HepG2 (cell line): Measurements from ENCODE around the gene UBE2C. TPM values are rescaled to one million over a fixed set of nuclear protein-coding genes. Genes with fewer than 3 reads are reported as not detected.

ENCODE experiments used
- ATAC-seq: fragments of 200-7000 bp; cut with Tn5 transposase; 3 replicates; pipeline ENCODE4 v1.9.1; 2020; ENCODE audit warnings: mild to moderate bottlenecking, moderate library complexity
- BruUV-seq: library from RNA; stranded (reverse); fragments of 400-500 nt; replicated peaks from 2 replicates; lab custom pipeline; 2021; lab: Mats Ljungman, UMichigan
- CTCF ChIA-PET: fragments of 300-600 bp; formaldehyde crosslinking; extraction: SDS; loops from one replicate; lab custom pipeline; 2021; ENCODE audit warnings: low total read pairs, inconsistent platforms, low intra/inter-chr PET ratio; lab: Yijun Ruan, JAX
- POLR2A ChIA-PET: fragments of 350-600 bp; sonication (Branson Sonifier 250); formaldehyde crosslinking; loops from one replicate; lab custom pipeline; 2020; ENCODE audit warnings: antibody characterized with exemption, inconsistent platforms; lab: Yijun Ruan, JAX
- DNase-seq: peaks from one replicate; pipeline ENCODE4 v3.0.0-alpha.2; 2015; ENCODE audit warnings: low spot score
- FAIRE-seq: peaks from 3 replicates; lab custom pipeline; 2011; peaks lifted over from hg19 to GRCh38; lab: Jason Lieb, UNC
- H2AFZ ChIP-seq: one replicate; pipeline ENCODE4 v1.6.1; 2011; ENCODE audit warnings: low read length, inconsistent platforms
- H3K27ac ChIP-seq: fragments of 300-600 bp; 3 replicates; pipeline ENCODE4 v1.8.0; 2011; ENCODE audit warnings: mixed run types, mild to moderate bottlenecking, mixed read lengths, low read length, inconsistent platforms; ENCODE audit not compliant: insufficient read depth; ENCODE audit errors: extremely low read length
- H3K27me3 ChIP-seq, 2 experiments: fragments of 200-600 bp in 1 of 2; 2 replicates in 1 of 2; 3 replicates in 1 of 2; pipeline versions ENCODE4 v1.6.0 to v1.8.0; 2011; ENCODE audit warnings: low read length in 2 of 2, mild to moderate bottlenecking in 2 of 2, moderate library complexity in 2 of 2, inconsistent platforms in 1 of 2; ENCODE audit not compliant: insufficient read depth in 2 of 2, control insufficient read depth in 1 of 2
- H3K36me3 ChIP-seq, 2 experiments: fragments of 200-600 bp in 1 of 2; replicated peaks in 1 of 2; 2 replicates in 1 of 2; 3 replicates in 1 of 2; pipeline versions ENCODE4 v1.5.1 to v1.8.0; 2011; ENCODE audit warnings: low read length in 2 of 2, inconsistent platforms in 1 of 2; ENCODE audit not compliant: insufficient read depth in 2 of 2, control insufficient read depth in 1 of 2
- H3K4me1 ChIP-seq: 2 replicates; pipeline ENCODE4 v1.5.1; 2012; ENCODE audit warnings: low read length, inconsistent platforms; ENCODE audit not compliant: insufficient read depth
- H3K4me2 ChIP-seq: 2 replicates; pipeline ENCODE4 v1.6.0; 2011; ENCODE audit warnings: low read depth, low read length, inconsistent platforms
- H3K4me3 ChIP-seq, 3 experiments: fragments of 200-600 bp in 1 of 3; sonication (generic), shearing (Covaris generic) in 1 of 3; replicated peaks in 1 of 3; 2 replicates each; pipeline ENCODE4 v1.5.1; 2011 to 2016; ENCODE audit warnings: low read length in 3 of 3, inconsistent platforms in 2 of 3, low read depth in 2 of 3, mild to moderate bottlenecking in 2 of 3, control low read depth in 1 of 3, mixed read lengths in 1 of 3; ENCODE audit not compliant: insufficient read depth in 1 of 3
- H3K79me2 ChIP-seq: one replicate; pipeline ENCODE4 v1.6.1; 2011; ENCODE audit warnings: low read length, inconsistent platforms; ENCODE audit not compliant: insufficient read depth
- H3K9ac ChIP-seq: 2 replicates; pipeline ENCODE4 v1.6.0; 2011; ENCODE audit warnings: mild to moderate bottlenecking, low read depth, low read length, inconsistent platforms; ENCODE audit not compliant: insufficient read depth
- H3K9me3 ChIP-seq: 2 replicates; pipeline ENCODE4 v1.5.1; 2012; ENCODE audit warnings: mild to moderate bottlenecking, low read length
- H4K20me1 ChIP-seq: 2 replicates; pipeline ENCODE4 v1.6.0; 2011; ENCODE audit warnings: inconsistent platforms, mild to moderate bottlenecking, low read length, moderate library complexity; ENCODE audit not compliant: insufficient read depth
- KDM5B ChIP-seq: sonication (generic); formaldehyde crosslinking; IDR thresholded peaks from 2 replicates; pipeline ENCODE4 v1.4.0; 2020; ENCODE audit warnings: missing genetic modification reagents, mild to moderate bottlenecking, borderline replicate concordance
- KMT2A ChIP-seq: sonication (generic); formaldehyde crosslinking; IDR thresholded peaks from 2 replicates; pipeline ENCODE4 v1.4.0; 2020; ENCODE audit warnings: missing genetic modification reagents
- SRY ChIP-seq: sonication (generic); formaldehyde crosslinking; IDR thresholded peaks from 2 replicates; pipeline ENCODE4 v1.8.0; 2022; ENCODE audit warnings: mild to moderate bottlenecking, missing genetic modification reagents
- TEAD3 ChIP-seq: optimal IDR thresholded peaks from 2 replicates; pipeline ENCODE3; 2016; ENCODE audit warnings: borderline replicate concordance
- ZFP37 ChIP-seq: sonication (generic); formaldehyde crosslinking; IDR thresholded peaks from 2 replicates; pipeline ENCODE4 v1.4.0; 2020; ENCODE audit warnings: missing genetic modification reagents, borderline replicate concordance
- ZNF782 ChIP-seq: sonication (generic); formaldehyde crosslinking; IDR thresholded peaks from 2 replicates; pipeline ENCODE4 v1.4.0; 2020; ENCODE audit warnings: missing genetic modification reagents, mild to moderate bottlenecking, borderline replicate concordance
- WGBS: methylation state at CpG from one replicate; pipeline ENCODE4 v1.1.6; 2017; ENCODE audit warnings: low lambda C conversion rate; 5-methylcytosine and 5-hydroxymethylcytosine counted together
- in situ Hi-C: cut with HindIII; loops from 2 replicates; pipeline ENCODE4 v1.10.0; 2017; ENCODE audit warnings: low pct_unique_long_range_greater_than_20kb; ENCODE audit not compliant: extremely low pct_ligation_motif_present
- intact Hi-C: fragments of 100-400 bp; cut with micrococcal nuclease; formaldehyde crosslinking; loops from one replicate; pipeline ENCODE4 v1.10.0; 2022; ENCODE audit not compliant: unreplicated experiment
- polyA plus RNA-seq, 8 experiments: library from polyadenylated mRNA; depleted of rRNA in 3 of 8; stranded (reverse) in 7 of 8; unstranded in 1 of 8; fragments of >200 nt; fragmentation: Illumina TruSeq in 4 of 8; extraction: Trizol in 4 of 8; gene quantifications; 2 replicates each; pipeline versions ENCODE4 v1.2.1 to v1.2.3, GENCODE V29; 2011 to 2016; ENCODE audit warnings: low read depth in 4 of 8, missing spikeins in 1 of 8, mixed read lengths in 1 of 8; ENCODE audit not compliant: insufficient read depth in 1 of 8
- total RNA-seq, 5 experiments: library from RNA; depleted of rRNA; stranded (reverse); fragments of >200 nt; fragmentation: Illumina TruSeq; extraction: Trizol; gene quantifications; 2 replicates each; pipeline ENCODE4 v1.2.3, GENCODE V29; 2016; ENCODE audit warnings: low read depth in 1 of 5
- TF ChIP-seq, protein P1 (sequence below): IDR thresholded peaks from 2 replicates; pipeline ENCODE4 v1.6.1; 2016

Gene UBE2C
- total and polyA plus RNA-seq, 2 of the 13 experiments (the other 11 are each of a cell fraction or from before 2014, with no cell fraction given): 100 to 123 TPM

DNA sequence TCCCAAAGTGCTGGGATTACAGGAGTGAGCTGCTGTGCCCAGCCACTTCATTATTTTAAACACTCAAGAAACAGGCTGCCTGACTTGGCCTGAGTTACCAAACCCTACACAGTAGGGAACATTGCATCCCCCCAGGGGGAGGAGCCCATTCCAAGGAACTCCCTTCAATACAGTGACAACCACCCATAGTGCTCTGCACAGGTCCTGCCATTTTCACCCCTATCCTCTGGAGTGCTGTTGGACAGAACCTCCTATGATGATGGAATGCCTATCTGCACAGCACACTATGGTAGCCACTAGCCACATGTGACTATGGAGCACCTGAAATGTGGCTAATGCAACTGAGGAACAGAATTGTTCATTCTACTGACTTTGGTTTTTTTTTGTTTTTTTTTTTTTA lies 33.0 kb downstream of the UBE2C start:
- ChIA-PET POLR2A (interaction anchor here (1.6 kb wide), 1 partner anchor 12 kb away, joined by 5 read pairs; the partner anchor contains the start of gene SNX21), CTCF (no interaction called here)
- Histone ChIP-seq H3K79me2 (no peaks in the 10 kb centered on the region), H4K20me1 (no peaks in the 10 kb centered on the region), H3K4me3 (no peak overlapping the region), H2AFZ (no peak overlapping the region), H3K27ac (no peak overlapping the region), H3K4me1 (peaks cover 4% of the 10 kb centered on the region; the same call in 1 of the 2 replicates), H3K4me2 (no peak overlapping the region), H3K9ac (no peak overlapping the region), H3K9me3 (no peaks in the 10 kb centered on the region), H3K27me3 (no peaks in the 10 kb centered on the region), H3K36me3 (peaks cover 23 to 44% of the 10 kb centered on the region in 2 experiments)
- DNase-seq (no peak), FAIRE-seq (peak; percentile 42), ATAC-seq (no peak; the same call in 2 of the 3 replicates)
- BruUV-seq: no TSS peak
- peak; percentile 30 for TF ChIP-seq TEAD3
- TF ChIP-seq SRY (CRISPR knock-in tag): no peak
- intact Hi-C loops: no loop called here
- in situ Hi-C loops: no loop called here

DNA sequence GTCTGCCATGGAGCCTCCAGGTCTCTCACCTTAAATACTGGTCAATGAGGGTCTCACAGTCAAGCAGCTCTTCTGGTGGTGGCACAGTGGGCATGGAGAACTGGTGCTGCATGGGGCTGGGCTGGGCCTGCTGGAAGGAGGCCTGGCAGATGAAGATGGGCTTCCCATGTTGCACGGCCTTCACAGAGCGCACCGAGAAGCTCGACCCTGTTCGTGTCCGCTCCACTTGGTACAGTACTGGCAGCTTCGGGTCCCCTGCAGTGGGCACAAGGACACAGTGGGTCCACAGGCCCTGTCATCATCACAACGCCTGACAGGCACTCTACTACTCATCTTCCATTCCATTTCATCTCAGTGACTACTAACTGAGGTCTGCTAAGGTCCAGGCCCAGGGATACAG lies 36.0 kb downstream of the UBE2C start:
- H3K27me3 ChIP-seq: no peaks in the 10 kb centered on the region
- in situ Hi-C loops (no loop called here), intact Hi-C loops (no loop called here)
- H4K20me1 ChIP-seq: no peaks in the 10 kb centered on the region
- FAIRE-seq: no peak
- 91% methylated on average over 8 of the region's 8 CpGs for WGBS
- H3K36me3 ChIP-seq: peaks cover 13 to 26% of the 10 kb centered on the region in 2 experiments
- DNase-seq: no peak
- H3K9me3 ChIP-seq: no peaks in the 10 kb centered on the region
- no peaks in the 10 kb centered on the region for H3K79me2 ChIP-seq
- H3K4me2 ChIP-seq: no peak overlapping the region
- ChIA-PET POLR2A (interaction anchor here (0.8 to 2.0 kb wide), 2 partner anchors 9 to 122 kb away, joined by 3 to 6 read pairs; no protein-coding TSS in a partner anchor), CTCF (no interaction called here)
- H3K27ac ChIP-seq: no peak overlapping the region
- H3K9ac ChIP-seq: no peak overlapping the region
- no peak; the same call in 1 of the 3 replicates for ATAC-seq
- TF ChIP-seq, protein P1, sequence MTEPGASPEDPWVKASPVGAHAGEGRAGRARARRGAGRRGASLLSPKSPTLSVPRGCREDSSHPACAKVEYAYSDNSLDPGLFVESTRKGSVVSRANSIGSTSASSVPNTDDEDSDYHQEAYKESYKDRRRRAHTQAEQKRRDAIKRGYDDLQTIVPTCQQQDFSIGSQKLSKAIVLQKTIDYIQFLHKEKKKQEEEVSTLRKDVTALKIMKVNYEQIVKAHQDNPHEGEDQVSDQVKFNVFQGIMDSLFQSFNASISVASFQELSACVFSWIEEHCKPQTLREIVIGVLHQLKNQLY (CRISPR knock-in tag): no peak
- TF ChIP-seq KMT2A (no peak), KDM5B (no peak), ZFP37 (no peak), ZNF782 (CRISPR knock-in tag) (no peak)
- TF ChIP-seq, all 625 proteins: peak for 0
- Histone ChIP-seq H3K4me1 (peaks cover 4% of the 10 kb centered on the region; the same call in 1 of the 2 replicates), H3K4me3 (no peak overlapping the region), H2AFZ (no peak overlapping the region)
- BruUV-seq: no TSS peak
